ENCODE measurements around the gene LYZL2.
A peak's percentile ranks its signal among the peaks of the same experiment; 100 is the strongest.
"Not testable (repeated sequence)": the region's sequence is repeated elsewhere in the genome, so short reads cannot be mapped to it uniquely, and the experiment has no call there.

Gene LYZL2

DNA sequence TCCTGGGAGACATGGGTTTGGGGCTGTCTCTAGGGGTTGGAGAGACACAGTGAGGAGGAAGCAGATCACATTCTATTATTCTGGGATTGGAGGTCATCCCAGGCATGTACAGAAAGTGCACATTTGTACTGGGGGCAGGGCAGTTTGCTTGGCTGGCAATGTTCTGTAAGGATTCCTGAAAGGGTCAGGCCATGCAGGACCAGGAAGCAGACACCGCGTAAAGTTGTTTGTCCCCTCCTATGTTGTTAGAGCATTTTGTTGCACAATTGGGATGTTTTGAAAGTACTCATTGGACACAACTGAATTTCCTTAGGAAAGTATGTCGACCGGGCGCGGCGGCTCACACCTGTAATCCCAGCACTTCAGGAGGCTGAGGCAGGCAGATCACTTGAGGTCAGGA lies 12.5 kb downstream of the LYZL2 start:
- DNase-seq (ENCODE audit: low read depth, low spot score) = no peak
- H3K27ac ChIP-seq = no peak overlapping the region
- H3K9ac ChIP-seq (ENCODE audit: insufficient read length) = no peak overlapping the region
- no peak overlapping the region for H3K4me3 ChIP-seq
- H3K36me3 ChIP-seq (ENCODE audit: insufficient read depth, low read length) = no peaks in the 10 kb centered on the region
- no peaks in the 10 kb centered on the region for H3K9me3 ChIP-seq (ENCODE audit: low read depth, low read length)
- TF ChIP-seq FOXP2 (optimal IDR thresholded peaks at IDR 0.05; ENCODE audit: control extremely low read depth, extremely low read length, insufficient read depth) = no peak
- TF ChIP-seq POLR2AphosphoS5 (IDR thresholded peaks at IDR 0.05; ENCODE audit: borderline replicate concordance, low read depth, low read length) = no peak
- no peak for TF ChIP-seq EZH2 (IDR thresholded peaks at IDR 0.05)

GRCh38 chr10:30611041-30611440 lies 18.5 kb downstream of the LYZL2 start:
- H3K36me3 ChIP-seq (ENCODE audit: insufficient read depth, low read length); H3K9ac ChIP-seq (ENCODE audit: insufficient read length); H3K4me3 ChIP-seq; H3K27ac ChIP-seq; H3K9me3 ChIP-seq (ENCODE audit: low read depth, low read length); DNase-seq (ENCODE audit: low read depth, low spot score): not testable (repeated sequence)

- DNase-seq (ENCODE audit: low read depth, low spot score) = no peak
- Histone ChIP-seq H3K27ac (no peak overlapping the region), H3K4me3 (no peak overlapping the region), H3K9me3 (ENCODE audit: low read depth, low read length) (no peaks in the 10 kb centered on the region), H3K9ac (ENCODE audit: insufficient read length) (no peak overlapping the region), H3K36me3 (ENCODE audit: insufficient read depth, low read length) (no peaks in the 10 kb centered on the region)
- no peak for TF ChIP-seq POLR2AphosphoS5 (IDR thresholded peaks at IDR 0.05; ENCODE audit: borderline replicate concordance, low read depth, low read length)
- TF ChIP-seq EZH2 (IDR thresholded peaks at IDR 0.05) = no peak
- no peak for TF ChIP-seq FOXP2 (optimal IDR thresholded peaks at IDR 0.05; ENCODE audit: control extremely low read depth, extremely low read length, insufficient read depth)
These were observed 21.7 kb downstream of the LYZL2 start for GRCh38 chr10:30607814-30608213.

GRCh38 chr10:30606313-30606712 lies 23.2 kb downstream of the LYZL2 start:
- no peak for TF ChIP-seq POLR2AphosphoS5 (IDR thresholded peaks at IDR 0.05; ENCODE audit: borderline replicate concordance, low read depth, low read length)
- TF ChIP-seq EZH2 (IDR thresholded peaks at IDR 0.05) = no peak
- no peak for TF ChIP-seq FOXP2 (optimal IDR thresholded peaks at IDR 0.05; ENCODE audit: control extremely low read depth, extremely low read length, insufficient read depth)
- Histone ChIP-seq H3K36me3 (ENCODE audit: insufficient read depth, low read length) (no peaks in the 10 kb centered on the region), H3K4me3 (no peak overlapping the region), H3K27ac (no peak overlapping the region), H3K9me3 (ENCODE audit: low read depth, low read length) (no peaks in the 10 kb centered on the region), H3K9ac (ENCODE audit: insufficient read length) (no peak overlapping the region)
- DNase-seq (ENCODE audit: low read depth, low spot score) = no peak

DNA sequence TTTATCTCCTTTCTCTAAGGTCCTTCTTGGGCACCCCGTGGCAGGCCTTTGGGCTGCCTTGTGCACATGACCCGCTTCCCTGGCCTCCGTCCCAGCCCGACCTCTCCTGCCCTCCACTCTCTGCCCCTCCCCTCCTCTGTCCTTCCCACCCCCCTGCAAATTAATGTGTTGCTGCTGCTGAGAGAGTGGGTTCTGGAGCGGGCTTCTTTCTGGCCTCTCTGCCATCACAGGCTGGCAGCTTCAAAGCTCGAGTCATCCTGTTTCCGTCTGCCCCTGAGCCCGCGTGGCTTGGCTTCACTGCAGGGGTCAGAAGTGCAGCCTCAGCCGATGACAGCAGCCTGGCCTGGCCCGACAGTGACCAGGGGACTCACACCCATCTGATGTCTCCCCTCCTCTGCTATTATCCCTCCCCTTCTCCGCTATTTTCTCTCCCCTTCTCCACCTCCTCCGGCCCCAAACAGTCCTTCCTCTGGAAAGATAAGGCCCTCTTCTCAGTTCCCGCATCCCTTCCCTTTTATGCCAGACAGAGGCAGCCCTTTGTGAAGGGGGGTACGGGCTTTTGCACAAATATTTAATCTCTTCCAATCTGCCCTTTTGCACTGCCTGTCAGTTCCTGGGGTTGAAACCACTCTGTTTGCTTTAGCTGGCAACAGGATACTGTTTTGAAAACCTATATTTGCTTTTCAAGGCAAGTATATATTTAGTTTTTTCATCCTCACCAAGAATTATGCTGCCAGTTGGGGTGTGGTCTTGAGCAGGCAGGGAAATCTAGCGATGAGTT lies 24.0 kb downstream of the LYZL2 start:
- not testable (repeated sequence) for H3K27ac ChIP-seq; DNase-seq (ENCODE audit: low read depth, low spot score); H3K9ac ChIP-seq (ENCODE audit: insufficient read length); H3K4me3 ChIP-seq; H3K36me3 ChIP-seq (ENCODE audit: insufficient read depth, low read length); H3K9me3 ChIP-seq (ENCODE audit: low read depth, low read length)

DNA sequence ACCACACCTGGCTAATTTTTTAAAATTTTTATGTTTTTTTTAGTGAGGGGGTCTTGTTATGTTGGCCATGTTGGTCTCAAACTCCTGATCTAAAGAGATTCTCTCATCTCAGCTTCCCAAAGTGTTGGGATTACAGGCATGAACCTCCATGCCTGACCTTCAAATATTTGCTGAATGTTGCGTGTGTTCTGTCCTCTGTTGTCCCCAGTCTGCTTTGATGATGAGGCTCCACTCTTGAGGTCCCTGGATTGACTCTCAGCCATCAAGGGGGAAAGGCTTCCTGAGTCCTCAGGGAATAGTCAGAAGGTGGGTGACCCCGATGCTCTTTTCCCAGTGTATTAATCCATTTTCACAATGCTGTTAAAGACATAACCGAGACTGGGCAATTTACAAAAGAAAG lies 26.0 kb downstream of the LYZL2 start:
- no peaks in the 10 kb centered on the region for H3K36me3 ChIP-seq (ENCODE audit: insufficient read depth, low read length)
- no peak overlapping the region for H3K27ac ChIP-seq
- no peak overlapping the region for H3K4me3 ChIP-seq
- no peak overlapping the region for H3K9ac ChIP-seq (ENCODE audit: insufficient read length)
- no peak for DNase-seq (ENCODE audit: low read depth, low spot score)
- H3K9me3 ChIP-seq (ENCODE audit: low read depth, low read length) = no peaks in the 10 kb centered on the region
- TF ChIP-seq POLR2AphosphoS5 (IDR thresholded peaks at IDR 0.05; ENCODE audit: borderline replicate concordance, low read depth, low read length) (no peak), FOXP2 (optimal IDR thresholded peaks at IDR 0.05; ENCODE audit: control extremely low read depth, extremely low read length, insufficient read depth) (no peak), EZH2 (IDR thresholded peaks at IDR 0.05) (no peak)

- no peak overlapping the region for H3K27ac ChIP-seq
- TF ChIP-seq EZH2 (IDR thresholded peaks at IDR 0.05) = no peak
- TF ChIP-seq POLR2AphosphoS5 (IDR thresholded peaks at IDR 0.05; ENCODE audit: borderline replicate concordance, low read depth, low read length) = no peak
- TF ChIP-seq FOXP2 (optimal IDR thresholded peaks at IDR 0.05; ENCODE audit: control extremely low read depth, extremely low read length, insufficient read depth) = no peak
- no peak for DNase-seq (ENCODE audit: low read depth, low spot score)
- no peak overlapping the region for H3K9ac ChIP-seq (ENCODE audit: insufficient read length)
- no peaks in the 10 kb centered on the region for H3K9me3 ChIP-seq (ENCODE audit: low read depth, low read length)
- no peak overlapping the region for H3K4me3 ChIP-seq
- H3K36me3 ChIP-seq (ENCODE audit: insufficient read depth, low read length) = no peaks in the 10 kb centered on the region
These were observed 26.8 kb downstream of the LYZL2 start for GRCh38 chr10:30602747-30603146.

- Histone ChIP-seq H3K9me3 (ENCODE audit: low read depth, low read length) (no peaks in the 10 kb centered on the region), H3K4me3 (no peak overlapping the region), H3K27ac (no peak overlapping the region), H3K36me3 (ENCODE audit: insufficient read depth, low read length) (no peaks in the 10 kb centered on the region), H3K9ac (ENCODE audit: insufficient read length) (no peak overlapping the region)
- no peak for TF ChIP-seq EZH2 (IDR thresholded peaks at IDR 0.05)
- TF ChIP-seq FOXP2 (optimal IDR thresholded peaks at IDR 0.05; ENCODE audit: control extremely low read depth, extremely low read length, insufficient read depth) = no peak
- TF ChIP-seq POLR2AphosphoS5 (IDR thresholded peaks at IDR 0.05; ENCODE audit: borderline replicate concordance, low read depth, low read length) = no peak
- DNase-seq (ENCODE audit: low read depth, low spot score) = no peak
These were observed 29.5 kb downstream of the LYZL2 start for GRCh38 chr10:30600005-30600404.

DNA sequence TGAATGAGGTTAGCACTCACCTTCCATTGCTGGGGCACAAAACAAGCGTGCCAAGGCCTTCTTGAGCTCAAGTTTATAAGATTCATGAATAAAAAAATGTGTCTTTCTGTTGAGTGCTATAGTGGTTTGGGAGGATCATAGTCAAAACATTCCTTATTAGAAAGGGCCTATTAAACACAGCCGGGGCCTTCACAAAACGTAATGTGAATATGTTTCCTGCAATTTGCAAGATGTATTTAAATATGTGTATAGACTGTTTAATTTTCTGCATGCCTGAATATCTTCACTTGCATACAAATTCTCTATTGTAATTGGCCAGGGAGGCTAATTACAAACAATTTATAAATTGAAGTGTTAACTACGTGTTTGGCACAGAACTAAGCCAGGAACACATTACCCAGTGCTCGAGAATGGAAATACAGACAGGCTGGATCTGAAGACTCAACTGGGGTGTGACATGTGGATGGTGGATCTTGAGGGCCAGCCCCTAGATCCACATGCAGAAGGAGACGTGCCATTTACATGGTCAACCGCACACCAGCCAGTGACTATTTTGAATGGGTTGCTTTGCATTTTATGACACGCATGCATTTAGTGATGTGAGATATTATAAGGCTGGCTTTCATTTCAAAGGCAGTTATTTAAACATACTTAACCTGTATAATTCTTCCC lies 31.3 kb downstream of the LYZL2 start:
- TF ChIP-seq FOXP2 (optimal IDR thresholded peaks at IDR 0.05; ENCODE audit: control extremely low read depth, extremely low read length, insufficient read depth) (no peak), POLR2AphosphoS5 (IDR thresholded peaks at IDR 0.05; ENCODE audit: borderline replicate concordance, low read depth, low read length) (no peak), EZH2 (IDR thresholded peaks at IDR 0.05) (no peak)
- Histone ChIP-seq H3K4me3 (peak overlapping the region; percentile 59), H3K36me3 (ENCODE audit: insufficient read depth, low read length) (no peaks in the 10 kb centered on the region), H3K27ac (peak overlapping the region; percentile 92), H3K9ac (ENCODE audit: insufficient read length) (no peak overlapping the region), H3K9me3 (ENCODE audit: low read depth, low read length) (no peaks in the 10 kb centered on the region)
- DNase-seq (ENCODE audit: low read depth, low spot score) = no peak

GRCh38 chr10:30597433-30597824 lies 32.1 kb downstream of the LYZL2 start:
- Histone ChIP-seq H3K4me3 (peak overlapping the region; percentile 59), H3K27ac (peak overlapping the region; percentile 92)
- H3K36me3 ChIP-seq (ENCODE audit: insufficient read depth, low read length); DNase-seq (ENCODE audit: low read depth, low spot score); H3K9ac ChIP-seq (ENCODE audit: insufficient read length); H3K9me3 ChIP-seq (ENCODE audit: low read depth, low read length): not testable (repeated sequence)

- Histone ChIP-seq H3K4me3 (peak overlapping the region; percentile 59), H3K27ac (peak overlapping the region; percentile 92)
- not testable (repeated sequence) for H3K9ac ChIP-seq (ENCODE audit: insufficient read length); H3K36me3 ChIP-seq (ENCODE audit: insufficient read depth, low read length); H3K9me3 ChIP-seq (ENCODE audit: low read depth, low read length)
- peak; percentile 51 for DNase-seq (ENCODE audit: low read depth, low spot score)
These were observed 32.8 kb downstream of the LYZL2 start for GRCh38 chr10:30596493-30597432.
